ENCODE measurements around the gene CENPB.
"Not testable (repeated sequence)": the region's sequence is repeated elsewhere in the genome, so short reads cannot be mapped to it uniquely, and the experiment has no call there.

CENPB gene

DNA sequence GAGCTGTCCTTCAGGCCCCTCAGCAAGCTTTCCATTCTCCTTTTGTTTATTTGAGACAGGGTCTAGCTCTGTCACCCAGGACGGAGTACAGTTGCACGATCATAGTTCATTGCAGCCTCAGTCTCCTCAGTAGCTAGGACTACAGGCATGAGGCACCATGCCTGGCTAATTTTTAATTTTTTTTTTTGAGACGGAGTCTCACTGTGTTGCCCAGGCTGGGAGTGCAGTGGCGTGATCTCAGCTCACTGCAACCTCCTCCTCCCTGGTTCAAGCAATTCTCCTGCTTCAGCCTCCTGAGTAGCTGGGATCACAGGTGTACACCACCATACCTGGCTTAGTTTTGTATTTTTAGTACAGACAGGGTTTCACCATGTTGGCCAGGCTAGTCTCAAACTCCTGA is 2.7 kb upstream of the CENPB start:
- not testable (repeated sequence) for DNase-seq (ENCODE audit: low read depth in 2 of 2, low spot score in 1 of 2)

GRCh38 chr20:3788685-3789155 is 2.2 kb upstream of the CENPB start:
- DNase-seq (ENCODE audit: low read depth in 2 of 2, low spot score in 1 of 2): no peak

- no peak for DNase-seq (ENCODE audit: low read depth in 2 of 2, low spot score in 1 of 2)
These were observed 929 bp upstream of the CENPB start for GRCh38 chr20:3787324-3788014.

DNA sequence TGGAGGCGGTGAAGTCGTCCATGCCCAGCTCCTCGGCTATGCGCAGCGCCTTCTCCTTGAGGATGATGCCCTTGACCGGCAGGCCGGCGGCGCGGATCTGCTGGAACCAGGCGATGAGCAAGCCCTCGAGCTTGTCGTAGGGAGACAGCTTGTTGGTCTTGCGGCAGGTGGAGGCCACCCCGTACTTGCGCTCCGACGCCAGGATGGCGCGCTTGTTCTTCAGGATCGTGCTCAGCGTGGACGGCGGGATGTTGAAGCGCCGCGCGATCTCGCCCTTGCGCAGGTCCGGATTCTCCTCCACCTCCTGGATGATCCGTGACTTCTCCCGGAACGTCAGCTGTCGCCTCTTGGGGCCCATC is 435 bp downstream of the CENPB start:
- no peak for DNase-seq (ENCODE audit: low read depth in 2 of 2, low spot score in 1 of 2)

- no peak for DNase-seq (ENCODE audit: low read depth in 2 of 2, low spot score in 1 of 2)
These were observed 1.1 kb downstream of the CENPB start for GRCh38 chr20:3785240-3786125.

GRCh38 chr20:3784863-3785239 is 1.7 kb downstream of the CENPB start:
- no peak for DNase-seq (ENCODE audit: low read depth in 2 of 2, low spot score in 1 of 2)

DNA sequence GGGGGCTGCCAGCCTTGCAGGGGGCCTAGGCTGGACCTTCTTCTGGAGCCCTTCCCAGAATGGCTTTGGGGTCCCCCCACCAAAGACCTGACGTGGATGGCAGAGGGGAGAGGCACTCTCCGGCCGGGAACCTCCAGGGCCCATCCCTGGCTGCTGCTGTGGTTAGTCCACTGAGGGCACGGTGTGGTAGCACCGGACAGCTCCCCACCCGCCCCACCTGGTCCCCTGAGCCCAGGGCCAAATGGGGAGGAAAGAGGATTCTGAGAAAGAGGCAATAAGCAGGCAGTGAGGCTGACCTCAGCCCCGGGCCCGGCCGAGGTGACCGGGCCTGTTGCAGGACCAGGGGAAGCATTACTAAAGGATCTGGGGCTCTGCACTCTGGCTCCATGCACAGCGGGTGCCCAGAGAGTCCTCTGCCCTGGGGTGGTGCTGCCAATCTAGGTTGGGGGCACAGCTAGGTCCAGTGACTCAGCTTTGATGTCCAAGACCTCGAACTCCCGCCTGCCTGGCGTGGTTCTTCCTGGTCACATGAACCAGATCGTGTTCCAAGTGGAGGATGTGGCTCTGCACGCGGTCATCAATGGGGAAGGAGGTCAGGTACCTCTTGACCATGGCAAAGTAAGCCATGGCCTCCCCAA is 2.2 kb downstream of the CENPB start:
- DNase-seq (ENCODE audit: low read depth in 2 of 2, low spot score in 1 of 2): no peak

DNA sequence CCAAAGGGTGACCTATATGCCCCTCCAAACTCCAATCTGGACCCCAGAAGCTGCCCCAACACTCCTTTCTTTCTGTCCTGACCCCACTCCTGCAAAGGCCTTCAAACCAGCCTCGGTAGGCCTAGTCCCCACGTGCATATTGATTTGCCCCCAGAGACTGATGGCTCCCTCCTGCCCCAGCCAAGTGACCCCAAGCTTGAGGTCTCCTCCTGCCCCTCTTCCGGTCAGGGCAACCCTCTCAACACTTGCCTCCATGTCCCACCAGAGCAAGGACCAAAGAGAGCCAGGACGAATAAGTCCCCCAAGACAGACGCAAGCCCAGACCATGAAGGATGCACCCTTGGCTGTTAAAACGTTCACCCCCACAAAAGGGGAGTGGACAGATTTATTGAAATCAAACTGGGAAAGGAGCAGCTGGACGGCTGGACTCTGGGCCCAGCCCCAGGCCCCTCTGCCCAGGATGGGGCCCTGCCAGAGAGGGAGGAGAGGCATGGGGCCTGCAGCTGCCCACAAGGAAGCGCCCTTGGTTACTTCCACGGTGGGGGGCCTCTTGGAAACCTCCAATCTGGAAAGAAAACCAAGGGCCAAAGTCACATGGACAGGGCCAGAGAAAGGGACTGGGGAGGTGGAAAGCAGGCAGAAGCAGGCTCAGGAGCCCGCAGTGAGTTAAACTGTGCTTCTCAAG is 2.9 kb downstream of the CENPB start:
- DNase-seq (ENCODE audit: low read depth in 2 of 2, low spot score in 1 of 2): no peak

- no peak for DNase-seq (ENCODE audit: low read depth in 2 of 2, low spot score in 1 of 2)
These were observed 3.5 kb downstream of the CENPB start for GRCh38 chr20:3783068-3783489.

DNA sequence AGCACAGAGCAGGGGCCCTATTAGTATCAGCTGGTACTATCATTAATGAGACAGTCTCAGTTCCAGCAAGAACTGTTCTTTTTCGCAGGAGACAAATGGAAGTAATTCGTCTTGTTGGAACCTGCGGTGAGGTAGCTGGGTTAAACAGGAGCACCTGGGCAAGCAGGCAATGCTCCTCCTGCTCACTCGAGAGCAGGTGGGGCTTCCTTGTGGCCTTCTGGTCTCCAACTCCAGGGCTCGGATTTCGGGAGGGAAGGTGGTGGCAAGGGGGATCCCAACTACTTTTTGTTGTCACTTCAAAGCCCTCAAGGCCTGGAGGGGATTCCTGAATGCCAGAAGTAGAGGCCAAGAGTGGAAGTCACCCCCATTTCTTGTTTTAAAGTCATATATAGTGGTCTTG is 3.9 kb downstream of the CENPB start:
- no peak for DNase-seq (ENCODE audit: low read depth in 2 of 2, low spot score in 1 of 2)

- no peak for DNase-seq (ENCODE audit: low read depth in 2 of 2, low spot score in 1 of 2)
These were observed 5.2 kb downstream of the CENPB start, which contains the start of gene SPEF1 for GRCh38 chr20:3781153-3781910. Gene SPEF1, minus strand, starts transcription at chr20:3781448. Its CDS starts 161 bp downstream, at chr20:3781287.

GRCh38 chr20:3778976-3779375 is 7.6 kb downstream of the CENPB start:
- DNase-seq (ENCODE audit: low read depth in 2 of 2, low spot score in 1 of 2): no peak

DNA sequence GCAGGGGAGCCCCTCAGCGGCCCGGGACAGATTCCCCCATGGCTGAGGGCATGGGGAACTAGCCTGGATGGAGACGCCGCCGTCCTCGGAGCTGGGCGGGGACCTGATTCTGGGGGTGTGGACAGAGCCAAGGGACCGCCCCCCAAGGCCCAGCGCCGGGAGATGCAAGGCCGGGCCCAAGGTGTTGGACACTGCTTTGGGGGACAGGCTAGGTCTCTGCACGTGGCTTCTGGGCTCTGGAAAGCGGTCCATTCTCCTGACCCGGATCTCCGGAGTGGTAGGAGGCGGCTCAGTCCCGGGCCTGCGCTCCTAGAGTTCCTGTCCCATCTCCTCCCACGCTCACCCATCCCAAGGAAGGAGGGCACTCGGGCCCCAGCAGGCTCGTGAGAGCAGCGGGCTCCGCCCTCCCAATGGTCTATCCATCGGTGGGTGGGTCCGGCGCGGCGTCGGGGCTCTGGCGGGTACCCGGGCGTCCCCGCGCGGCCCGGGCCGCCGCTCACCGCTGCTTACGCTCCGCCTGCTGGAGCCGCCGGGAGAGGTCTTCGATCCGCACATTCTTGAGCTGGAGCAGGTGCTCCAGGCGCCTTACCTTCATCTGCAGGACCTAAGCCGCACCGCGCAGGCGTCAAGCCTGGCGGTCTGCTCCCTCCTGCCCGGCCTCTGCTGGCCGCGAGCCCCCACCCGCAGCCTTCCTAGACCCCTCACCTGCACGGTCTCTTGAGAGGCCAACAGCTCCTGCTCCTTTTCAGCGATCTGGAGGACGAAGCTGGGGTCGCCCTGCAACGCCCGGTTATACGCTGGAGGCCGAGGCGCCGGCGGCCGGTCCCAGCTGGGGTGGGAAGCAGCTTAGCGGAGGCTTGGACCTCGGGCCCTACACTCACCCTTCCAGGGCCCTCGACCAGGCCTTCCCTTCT is 8.6 kb downstream of the CENPB start:
- no peak for DNase-seq (ENCODE audit: low read depth in 2 of 2, low spot score in 1 of 2)

DNA sequence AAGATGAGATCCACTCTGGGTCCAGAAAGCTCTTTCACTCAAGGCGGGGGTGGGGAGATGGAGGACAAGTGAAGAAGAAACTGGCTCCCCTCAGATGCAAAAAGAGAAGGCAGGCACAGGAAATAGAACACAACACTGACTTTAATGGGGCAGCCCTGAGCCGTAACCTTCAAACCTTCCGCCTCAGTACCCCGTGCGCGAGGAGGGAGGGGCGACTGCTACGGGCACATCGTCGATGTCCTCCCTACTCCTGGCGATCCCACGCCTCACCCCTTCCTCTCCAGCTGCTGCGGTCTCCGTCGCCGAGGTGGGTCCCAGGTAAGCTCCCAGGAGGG is 9.2 kb downstream of the CENPB start:
- no peak for DNase-seq (ENCODE audit: low read depth in 2 of 2, low spot score in 1 of 2)

GRCh38 chr20:3775457-3776108 is 11.0 kb downstream of the CENPB start:
- DNase-seq (ENCODE audit: low read depth in 2 of 2, low spot score in 1 of 2): no peak

- no peak for DNase-seq (ENCODE audit: low read depth in 2 of 2, low spot score in 1 of 2)
These were observed 14.9 kb downstream of the CENPB start for GRCh38 chr20:3771552-3772058.

- peak; percentile 51 to 69 for DNase-seq (ENCODE audit: low read depth in 2 of 2, low spot score in 1 of 2)
These were observed 18.0 kb downstream of the CENPB start for GRCh38 chr20:3768342-3769130.
